ENCODE data around the gene FANCC. TPM values are rescaled to one million over a fixed set of nuclear protein-coding genes. Genes with fewer than 3 reads are reported as not detected.
A peak's percentile ranks its signal among the peaks of the same experiment; 100 is the strongest.

FANCC gene
- total RNA-seq, 1 donor: 15.9 TPM

GRCh38 chr9:95131023-95131943 lies 186.2 kb downstream of the FANCC start:
- peak; percentile 80 for DNase-seq (ENCODE audit: low read depth)
- peak; percentile 89 for TF ChIP-seq CTCF (IDR thresholded peaks at IDR 0.05; ENCODE audit: insufficient read depth, low read length)
- no peak overlapping the region for H3K4me3 ChIP-seq (ENCODE audit: low read depth, low read length)

- no peak for TF ChIP-seq CTCF (IDR thresholded peaks at IDR 0.05; ENCODE audit: insufficient read depth, low read length)
- no peak overlapping the region for H3K4me3 ChIP-seq (ENCODE audit: low read depth, low read length)
- DNase-seq (ENCODE audit: low read depth): no peak
Observed at GRCh38 chr9:95130484-95130883, 187.0 kb downstream of the FANCC start.

GRCh38 chr9:95129476-95130291 lies 187.8 kb downstream of the FANCC start:
- no peak for DNase-seq (ENCODE audit: low read depth)
- no peak overlapping the region for H3K4me3 ChIP-seq (ENCODE audit: low read depth, low read length)
- no peak for TF ChIP-seq CTCF (IDR thresholded peaks at IDR 0.05; ENCODE audit: insufficient read depth, low read length)

GRCh38 chr9:95128177-95128524 lies 189.4 kb downstream of the FANCC start:
- no peak overlapping the region for H3K4me3 ChIP-seq (ENCODE audit: low read depth, low read length)
- no peak for DNase-seq (ENCODE audit: low read depth)
- TF ChIP-seq CTCF (IDR thresholded peaks at IDR 0.05; ENCODE audit: insufficient read depth, low read length): no peak

- H3K4me3 ChIP-seq (ENCODE audit: low read depth, low read length): peak overlapping the region; percentile 62
- TF ChIP-seq CTCF (IDR thresholded peaks at IDR 0.05; ENCODE audit: insufficient read depth, low read length): peak; percentile 98
- peak; percentile 73 for DNase-seq (ENCODE audit: low read depth)
Observed at GRCh38 chr9:95127249-95128176, 190.0 kb downstream of the FANCC start.

GRCh38 chr9:95126739-95127138 lies 190.8 kb downstream of the FANCC start:
- no peak for DNase-seq (ENCODE audit: low read depth)
- no peak overlapping the region for H3K4me3 ChIP-seq (ENCODE audit: low read depth, low read length)
- TF ChIP-seq CTCF (IDR thresholded peaks at IDR 0.05; ENCODE audit: insufficient read depth, low read length): no peak
